Fibroblast of gingiva (primary cell): ENCODE results near the gene POLR3C.

ENCODE experiments used
- DNase-seq: peaks from one replicate; pipeline ENCODE4 v3.0.0-alpha.2; 2011; ENCODE audit warnings: low read depth

The POLR3C gene

DNA sequence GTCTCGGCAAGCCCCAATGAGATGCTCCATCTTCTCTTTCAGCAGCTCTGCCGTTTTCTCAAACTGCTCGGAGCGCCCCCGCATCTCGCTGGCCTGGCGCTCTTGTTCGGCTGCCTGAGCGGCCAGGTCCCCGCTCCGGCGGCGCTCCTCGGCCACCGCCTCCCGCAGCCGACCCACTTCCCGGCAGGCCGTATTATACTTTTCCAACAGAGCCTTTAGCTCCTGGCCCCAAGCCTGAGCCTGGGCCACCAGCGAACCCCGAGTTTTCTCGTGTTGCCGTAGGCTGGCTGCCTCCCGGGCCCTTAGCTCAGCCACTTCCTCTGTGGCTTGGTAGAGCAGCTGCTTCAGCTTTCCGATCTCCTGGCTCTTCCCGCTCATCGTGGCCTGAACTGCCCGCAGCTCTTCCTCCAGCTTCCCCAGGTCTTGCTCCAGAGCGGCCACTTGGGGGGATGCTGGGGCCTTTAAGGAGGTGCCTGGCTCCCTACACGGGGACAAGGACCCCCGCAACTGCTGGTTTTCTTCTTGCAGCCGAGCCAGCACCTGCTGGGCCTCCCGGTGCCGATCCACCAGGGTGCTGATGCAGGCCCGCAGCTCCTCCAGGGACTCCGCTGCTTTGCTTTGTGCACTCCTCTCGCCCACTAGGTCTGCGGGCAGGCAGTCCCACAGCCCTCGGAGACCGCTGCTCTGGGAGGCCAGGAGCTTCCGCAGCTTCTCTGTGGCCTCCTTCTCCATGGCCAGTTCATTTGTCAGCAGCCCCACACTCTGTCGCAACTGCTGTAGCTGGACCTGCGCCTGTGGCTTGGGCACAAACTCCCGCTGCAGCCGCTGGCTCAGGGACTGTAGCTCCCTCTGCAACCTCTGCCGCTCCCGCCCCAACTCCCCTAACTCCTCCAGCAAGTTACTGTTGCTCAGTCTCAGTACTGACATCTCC is 48.3 kb downstream of the POLR3C start:
- DNase-seq: peak; percentile 71

- DNase-seq: no peak
These were observed 50.6 kb downstream of the POLR3C start for GRCh38 chr1:145874646-145875045.

GRCh38 chr1:145877923-145878486 is 54.0 kb downstream of the POLR3C start:
- no peak for DNase-seq

DNA sequence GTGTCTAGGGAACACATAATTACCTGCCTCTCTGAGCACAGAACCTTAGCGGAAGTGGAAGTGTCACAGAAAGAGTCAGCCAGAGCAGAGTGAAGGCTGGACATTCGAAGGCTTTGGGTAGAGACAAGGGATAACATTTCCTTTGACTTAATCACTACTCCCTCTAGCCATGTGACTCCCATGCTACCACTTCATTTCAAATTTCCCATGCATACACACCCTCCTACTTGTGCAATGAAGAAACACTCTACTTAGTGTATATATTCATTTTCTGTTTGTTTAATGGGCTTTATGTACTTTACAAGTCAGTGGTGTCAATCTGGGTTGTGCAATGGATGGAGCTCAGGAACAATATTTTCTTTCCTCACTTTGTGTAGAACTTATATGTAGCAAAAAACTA is 54.7 kb downstream of the POLR3C start:
- no peak for DNase-seq

- DNase-seq: no peak
These were observed 55.8 kb downstream of the POLR3C start for GRCh38 chr1:145879775-145880174.

DNA sequence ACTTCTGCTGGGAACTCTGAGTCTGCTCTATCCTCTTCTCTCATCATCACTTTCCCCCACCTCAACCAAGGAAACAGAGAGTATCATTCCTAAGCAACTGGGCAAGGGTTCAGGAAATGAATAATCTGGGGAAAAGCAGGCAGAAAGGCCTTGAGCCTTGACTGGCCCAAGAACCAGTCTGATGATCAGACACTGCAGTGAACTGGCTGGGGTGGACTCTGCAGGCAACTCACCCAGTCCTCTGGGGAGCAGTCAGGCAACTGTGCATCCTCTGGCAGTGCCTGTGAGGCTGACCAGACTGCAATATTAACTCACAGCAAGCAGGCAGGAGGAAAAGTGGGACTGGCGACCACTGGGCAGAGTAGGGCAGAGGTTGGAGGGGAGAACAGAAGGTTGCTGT is 60.7 kb downstream of the POLR3C start:
- peak; percentile 52 for DNase-seq

DNA sequence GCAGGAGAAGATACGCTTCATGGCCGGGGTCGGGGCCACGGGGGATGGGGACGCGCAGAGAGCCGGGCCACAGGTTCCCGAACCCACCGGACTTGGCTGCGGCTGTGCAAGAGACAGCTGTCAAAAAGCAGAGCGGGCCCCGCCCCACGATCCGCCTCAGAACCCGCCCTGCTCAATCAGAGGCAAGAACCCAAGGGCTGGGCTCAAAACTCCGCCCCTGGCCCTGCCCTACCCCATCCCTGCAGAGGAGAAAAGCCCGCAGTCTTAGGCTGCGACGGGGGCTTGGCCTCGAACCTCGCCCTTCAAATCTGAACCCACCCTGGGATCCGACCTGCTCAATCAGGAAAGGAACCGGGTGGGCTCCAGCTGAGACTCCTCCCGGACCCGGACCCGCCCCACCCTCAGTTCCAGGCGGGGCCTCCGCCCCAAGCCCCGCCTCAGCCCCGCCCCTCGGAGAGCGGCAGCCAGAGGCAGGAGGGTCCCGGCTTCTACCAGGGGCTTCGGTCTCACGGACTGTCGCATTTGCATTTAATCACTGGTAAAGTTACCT is 61.8 kb downstream of the POLR3C start, which contains the start of gene ANKRD35:
TSS of gene ANKRD35 (minus strand) at position 129 of the 550 bp plus-strand sequence. CDS start at position 21, 108 bp downstream.
- DNase-seq: peak; percentile 37

DNA sequence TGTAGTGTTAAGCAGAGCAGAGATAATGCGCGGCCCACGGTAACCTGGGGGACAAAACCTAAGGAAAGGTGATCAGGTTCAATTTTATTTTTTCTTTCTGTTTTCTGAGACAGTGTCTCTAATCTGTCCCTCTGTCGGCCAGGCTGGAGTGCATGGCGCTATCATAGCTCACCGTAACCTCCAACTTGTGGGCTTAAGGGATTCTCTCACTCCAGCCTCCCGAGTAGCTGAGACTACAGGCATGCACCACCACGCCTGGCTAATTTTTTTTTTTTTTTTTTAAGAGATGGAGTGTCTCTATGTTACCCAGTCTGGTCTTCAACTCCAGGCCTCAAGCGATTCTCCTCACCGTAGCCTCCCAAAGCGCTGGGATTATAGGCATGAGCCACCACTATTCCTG is 62.4 kb downstream of the POLR3C start:
- no peak for DNase-seq

GRCh38 chr1:145886816-145887215 is 62.8 kb downstream of the POLR3C start:
- DNase-seq: no peak

- no peak for DNase-seq
These were observed 63.6 kb downstream of the POLR3C start for GRCh38 chr1:145887631-145888030.

DNA sequence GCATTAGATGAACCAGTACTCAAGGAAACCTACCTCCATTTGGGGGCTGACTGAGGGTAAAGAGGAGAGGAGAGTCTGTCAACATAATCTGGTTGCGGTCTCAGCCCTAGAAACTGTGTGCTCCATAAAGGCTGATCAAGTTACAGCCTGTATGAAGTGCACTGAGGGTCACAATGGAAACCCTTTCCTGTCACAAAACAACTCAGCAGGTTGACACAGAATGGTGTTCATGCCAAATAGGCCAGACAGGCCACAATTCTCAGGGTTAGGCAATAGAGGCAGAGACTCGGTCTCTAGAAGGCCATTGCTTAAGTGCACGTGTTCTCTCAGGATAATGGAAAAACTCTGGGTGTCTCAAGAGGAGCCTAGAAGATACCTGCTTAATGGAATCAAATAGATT is 65.7 kb downstream of the POLR3C start:
- DNase-seq: no peak

DNA sequence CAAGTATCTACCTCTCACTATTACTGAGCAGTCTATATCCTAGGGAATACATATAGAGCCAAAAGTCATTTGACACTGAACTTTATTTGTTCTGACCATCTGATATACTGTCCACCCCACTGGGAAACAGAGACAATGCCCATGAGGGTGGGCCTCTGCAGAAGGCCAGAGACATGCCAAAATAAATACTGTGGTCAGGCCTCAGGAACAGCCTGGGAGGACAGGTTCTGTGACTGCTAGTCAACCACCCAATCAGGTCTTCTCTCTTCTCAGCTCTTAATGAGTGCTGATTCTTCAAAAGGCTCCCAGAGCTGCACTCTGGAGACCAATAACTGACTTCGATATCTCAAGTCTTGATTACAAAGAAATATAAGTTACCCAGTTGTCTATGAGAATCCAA is 67.1 kb downstream of the POLR3C start:
- no peak for DNase-seq

DNA sequence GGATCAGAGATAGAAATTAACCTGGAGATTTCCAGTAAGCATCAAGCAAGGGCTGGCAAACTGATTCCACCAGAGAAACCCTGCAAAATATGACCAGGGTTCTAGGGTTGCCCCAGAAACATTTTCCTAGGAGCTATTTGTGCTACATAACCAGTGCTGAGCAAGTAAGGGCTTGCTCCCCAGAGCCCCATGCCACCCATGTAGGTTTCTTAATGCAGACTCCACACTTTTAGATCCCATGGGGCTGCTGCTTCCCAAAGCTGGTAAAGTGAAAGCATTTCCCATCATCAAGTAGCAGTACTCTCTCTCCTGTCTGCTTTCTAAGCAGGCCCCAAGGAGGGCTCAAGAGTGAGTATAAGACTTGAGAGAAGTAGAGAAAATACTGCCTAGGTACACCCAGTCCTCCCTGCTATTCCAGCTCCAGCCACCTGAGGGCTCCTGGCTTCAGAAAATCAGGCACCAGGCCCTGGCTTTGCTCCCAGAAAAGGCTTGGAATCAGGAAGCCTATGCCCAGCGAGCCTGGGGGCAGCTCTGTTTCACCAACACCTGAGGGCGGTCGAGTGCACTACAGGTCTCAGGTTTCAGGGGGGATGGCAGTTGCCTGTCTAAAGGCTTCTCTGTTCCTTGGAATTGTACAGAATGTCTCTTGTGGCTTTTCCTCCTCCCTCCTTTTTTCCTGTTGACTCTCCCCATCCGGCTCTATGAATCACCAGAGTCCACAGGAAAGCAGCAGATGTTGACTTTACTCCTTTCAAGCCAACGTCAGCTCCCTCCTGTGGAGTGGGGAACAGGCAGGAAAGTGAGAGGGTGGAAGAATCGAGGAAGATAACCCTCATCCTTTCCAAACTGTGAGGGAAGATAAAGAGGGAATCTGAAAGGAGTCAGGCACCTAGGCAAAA is 67.8 kb downstream of the POLR3C start:
- DNase-seq: peak; percentile 98

DNA sequence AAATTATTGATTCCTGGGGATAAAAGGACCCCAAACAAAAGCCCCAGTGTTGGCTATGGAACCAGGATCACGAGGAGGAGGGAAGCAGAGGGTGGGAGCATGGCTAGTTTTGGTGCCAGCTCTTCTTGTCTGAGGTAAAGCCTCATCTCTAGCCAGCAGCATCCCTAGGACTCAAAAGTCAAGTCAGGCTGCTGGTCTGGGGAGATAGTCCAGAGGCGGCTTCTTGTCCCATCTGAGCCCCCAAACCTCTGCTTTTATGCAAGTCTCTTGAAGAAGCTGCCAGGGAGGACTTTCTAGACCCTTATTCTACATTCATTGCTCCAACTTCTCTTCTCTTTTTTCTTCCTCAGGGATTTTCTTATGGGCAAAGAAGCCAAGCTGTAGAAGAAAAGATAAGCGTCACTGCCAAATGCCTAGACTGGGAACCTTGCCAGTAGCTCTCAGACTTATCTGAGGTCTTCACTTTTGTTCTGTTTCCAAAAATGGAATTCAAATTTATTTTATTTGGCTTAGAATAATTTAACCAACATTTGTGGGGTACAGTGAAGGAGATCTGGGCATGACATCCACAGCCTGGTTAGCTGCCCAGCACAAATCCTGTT is 68.6 kb downstream of the POLR3C start:
- no peak for DNase-seq

- DNase-seq: no peak
These were observed 69.5 kb downstream of the POLR3C start for GRCh38 chr1:145893306-145894055.
